ENCODE results near the gene EIF2A. TPM values are rescaled to one million over a fixed set of nuclear protein-coding genes. Genes with fewer than 3 reads are reported as not detected.

EIF2A gene
- total RNA-seq, 2 donors from 2014 or later, result 77.2 to 81.9 TPM

DNA sequence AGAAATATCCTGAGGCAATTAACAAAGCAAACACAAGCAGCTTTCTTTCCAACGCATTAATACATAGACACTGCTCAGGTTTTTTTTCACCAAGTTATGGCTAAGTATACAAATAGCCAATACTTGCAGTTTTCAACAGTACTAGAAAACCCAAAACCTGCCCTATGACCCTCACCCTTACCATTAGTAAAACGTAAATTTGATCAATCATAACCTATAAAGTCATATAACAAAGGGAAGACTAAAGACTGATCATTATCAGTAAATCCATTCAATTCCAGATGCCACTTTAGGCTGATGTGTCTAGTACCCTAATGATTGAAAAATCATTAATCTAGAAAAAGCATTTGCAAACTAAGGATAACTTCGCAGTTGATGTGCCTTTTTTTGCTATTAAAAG, 3.5 kb upstream of the EIF2A start:
- H3K9me3 ChIP-seq, result no peaks in the 10 kb centered on the region
- intact Hi-C loops (cut with DNase I), result loop anchor here (10.0 kb wide), 1 partner anchor 162 kb away; the partner anchor contains the start of gene ERICH6

DNA sequence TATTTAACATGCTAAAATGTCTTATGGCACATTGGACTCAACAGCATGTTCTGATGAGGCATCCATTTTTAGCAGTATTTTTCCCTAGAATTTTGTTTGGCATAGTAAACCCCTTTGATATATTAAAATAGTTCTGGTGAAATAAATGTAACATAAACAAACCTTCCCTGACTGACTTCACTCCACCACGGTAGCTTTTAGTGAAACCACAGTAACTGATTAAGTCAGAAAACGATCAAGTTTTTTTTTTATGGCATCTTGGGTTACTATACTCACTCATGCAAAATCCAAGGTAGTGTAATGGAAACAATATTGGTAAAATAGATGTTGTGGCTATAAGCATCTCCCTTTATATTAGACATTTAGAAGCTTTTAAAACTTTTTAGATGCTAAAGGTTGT, 3.1 kb upstream of the EIF2A start:
- H3K9ac ChIP-seq (ENCODE audit: low read depth in 2 of 2, low read length in 2 of 2), result no peak overlapping the region
- intact Hi-C loops (cut with DNase I), result loop anchor here (10.0 kb wide), 1 partner anchor 161 kb away; the partner anchor contains the start of gene ERICH6
- no peak for DNase-seq
- no peaks in the 10 kb centered on the region for H3K27me3 ChIP-seq
- no peak overlapping the region for H3K4me3 ChIP-seq
- no peaks in the 10 kb centered on the region for H3K36me3 ChIP-seq
- no peaks in the 10 kb centered on the region for H3K4me1 ChIP-seq
- TF ChIP-seq, protein P1, sequence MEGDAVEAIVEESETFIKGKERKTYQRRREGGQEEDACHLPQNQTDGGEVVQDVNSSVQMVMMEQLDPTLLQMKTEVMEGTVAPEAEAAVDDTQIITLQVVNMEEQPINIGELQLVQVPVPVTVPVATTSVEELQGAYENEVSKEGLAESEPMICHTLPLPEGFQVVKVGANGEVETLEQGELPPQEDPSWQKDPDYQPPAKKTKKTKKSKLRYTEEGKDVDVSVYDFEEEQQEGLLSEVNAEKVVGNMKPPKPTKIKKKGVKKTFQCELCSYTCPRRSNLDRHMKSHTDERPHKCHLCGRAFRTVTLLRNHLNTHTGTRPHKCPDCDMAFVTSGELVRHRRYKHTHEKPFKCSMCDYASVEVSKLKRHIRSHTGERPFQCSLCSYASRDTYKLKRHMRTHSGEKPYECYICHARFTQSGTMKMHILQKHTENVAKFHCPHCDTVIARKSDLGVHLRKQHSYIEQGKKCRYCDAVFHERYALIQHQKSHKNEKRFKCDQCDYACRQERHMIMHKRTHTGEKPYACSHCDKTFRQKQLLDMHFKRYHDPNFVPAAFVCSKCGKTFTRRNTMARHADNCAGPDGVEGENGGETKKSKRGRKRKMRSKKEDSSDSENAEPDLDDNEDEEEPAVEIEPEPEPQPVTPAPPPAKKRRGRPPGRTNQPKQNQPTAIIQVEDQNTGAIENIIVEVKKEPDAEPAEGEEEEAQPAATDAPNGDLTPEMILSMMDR (IDR thresholded peaks at IDR 0.05), result no peak
- H3K9me3 ChIP-seq, result no peaks in the 10 kb centered on the region
- no peak overlapping the region for H3K27ac ChIP-seq

More for the DNA sequence above, 3.5 kb upstream of the EIF2A start:
- Histone ChIP-seq H3K27me3 (no peaks in the 10 kb centered on the region), H3K9ac (ENCODE audit: low read depth in 2 of 2, low read length in 2 of 2) (no peak overlapping the region), H3K36me3 (no peaks in the 10 kb centered on the region), H3K4me3 (no peak overlapping the region), H3K27ac (no peak overlapping the region), H3K4me1 (no peaks in the 10 kb centered on the region)
- DNase-seq, result no peak
- TF ChIP-seq, protein P1 (IDR thresholded peaks at IDR 0.05), result no peak

DNA sequence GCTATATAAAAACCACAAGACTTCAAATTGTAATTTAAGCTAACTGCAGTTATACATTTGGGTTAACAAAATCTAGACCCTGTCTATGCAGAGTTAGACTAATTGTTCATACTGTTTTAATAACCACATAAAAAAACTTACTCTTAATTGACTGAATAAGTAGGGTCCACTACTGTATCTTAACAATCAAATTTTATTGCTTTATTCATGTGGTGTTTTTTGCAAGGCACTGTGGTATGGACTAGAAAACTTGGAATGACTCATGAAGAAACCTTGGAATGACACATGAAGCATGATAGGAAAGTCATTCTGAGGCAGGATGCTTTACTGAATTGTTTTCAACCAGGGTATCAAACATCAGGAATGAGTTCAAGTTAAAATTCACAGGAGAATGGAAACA, 2.5 kb upstream of the EIF2A start:
- H3K4me1 ChIP-seq, result no peaks in the 10 kb centered on the region
- no peak overlapping the region for H3K27ac ChIP-seq
- intact Hi-C loops (cut with DNase I), result loop anchor here (10.0 kb wide), 1 partner anchor 161 kb away; the partner anchor contains the start of gene ERICH6

DNA sequence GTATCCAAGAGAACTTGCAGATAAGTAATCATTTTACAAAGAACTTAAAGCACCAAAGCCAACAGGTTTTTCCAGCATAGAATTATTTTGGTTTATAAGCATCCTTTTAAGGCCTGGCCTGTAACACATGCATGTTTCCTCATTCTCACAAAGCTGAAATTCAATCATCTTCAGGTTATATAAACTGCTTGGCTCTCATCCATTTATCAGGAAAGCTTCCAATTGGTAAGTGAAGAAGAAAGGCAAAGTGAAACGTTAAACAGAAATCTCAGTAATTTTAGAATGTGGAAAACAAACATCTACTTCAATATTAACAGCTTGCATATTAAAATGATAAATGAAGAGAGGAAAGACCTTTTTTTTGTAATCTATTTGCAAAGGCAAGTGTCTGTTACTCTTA, 1.9 kb upstream of the EIF2A start:
- Histone ChIP-seq H3K9me3 (no peaks in the 10 kb centered on the region), H3K4me3 (peak overlapping the region; percentile 87), H3K27ac (no peak overlapping the region), H3K27me3 (no peaks in the 10 kb centered on the region), H3K4me1 (no peaks in the 10 kb centered on the region), H3K36me3 (no peaks in the 10 kb centered on the region), H3K9ac (ENCODE audit: low read depth in 2 of 2, low read length in 2 of 2) (peak overlapping the region in 1 of 2 donors; percentile 97)
- DNase-seq, result no peak
- TF ChIP-seq, protein P1 (IDR thresholded peaks at IDR 0.05), result no peak
- intact Hi-C loops (cut with DNase I), result loop anchor here (10.0 kb wide), 1 partner anchor 160 kb away; the partner anchor contains the start of gene ERICH6

More for the DNA sequence above, 2.5 kb upstream of the EIF2A start:
- Histone ChIP-seq H3K9me3 (no peaks in the 10 kb centered on the region), H3K27me3 (no peaks in the 10 kb centered on the region), H3K9ac (ENCODE audit: low read depth in 2 of 2, low read length in 2 of 2) (no peak overlapping the region), H3K36me3 (no peaks in the 10 kb centered on the region), H3K4me3 (no peak overlapping the region)
- DNase-seq, result no peak
- TF ChIP-seq, protein P1 (IDR thresholded peaks at IDR 0.05), result no peak

DNA sequence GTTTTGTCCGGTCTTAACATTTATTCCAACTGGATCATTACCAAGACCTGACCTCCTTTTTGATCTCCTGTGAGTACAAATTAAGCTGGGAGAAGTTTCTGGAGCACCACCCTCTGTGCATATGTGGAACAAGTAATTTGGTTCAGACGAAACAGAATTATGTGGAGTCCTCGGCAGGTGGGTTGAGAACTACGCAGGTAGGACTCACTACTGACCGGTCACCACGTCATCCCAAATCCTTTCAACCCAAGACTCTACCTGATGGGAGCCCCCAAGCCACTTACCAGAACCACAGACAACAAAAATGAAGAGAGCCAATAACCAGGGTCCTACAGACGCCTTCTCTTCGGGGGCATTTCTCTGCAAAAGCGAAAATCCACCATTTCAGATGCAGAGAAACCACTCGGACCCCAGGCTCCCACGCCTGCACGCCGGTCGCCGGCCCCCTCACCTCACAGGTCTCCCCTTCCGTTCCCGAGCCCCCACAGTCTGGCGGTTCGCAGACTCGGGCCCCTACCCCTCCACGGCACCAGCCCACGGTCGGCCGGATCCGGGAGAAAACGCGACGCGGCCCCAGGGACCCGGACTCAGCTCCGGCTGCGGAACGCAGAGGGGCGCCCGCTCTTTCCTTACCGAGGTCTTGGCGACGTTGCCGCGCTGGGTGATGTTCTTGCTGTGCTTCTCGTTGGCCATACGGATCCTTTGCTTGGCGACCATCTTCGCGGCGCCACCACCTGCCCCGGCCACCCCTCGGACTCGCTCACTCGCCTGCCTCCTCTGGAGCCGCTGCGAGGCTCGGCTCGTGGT, 965 bp upstream of the EIF2A start:
- Histone ChIP-seq H3K9me3 (no peaks in the 10 kb centered on the region), H3K4me1 (no peaks in the 10 kb centered on the region), H3K9ac (ENCODE audit: low read depth in 2 of 2, low read length in 2 of 2) (peak overlapping the region; percentile 87 to 97), H3K27ac (peak overlapping the region; percentile 99), H3K27me3 (no peaks in the 10 kb centered on the region), H3K36me3 (no peaks in the 10 kb centered on the region), H3K4me3 (peak overlapping the region; percentile 87)
- intact Hi-C loops (cut with DNase I), result loop anchor here (10.0 kb wide), 1 partner anchor 159 kb away; the partner anchor contains the start of gene ERICH6
- TF ChIP-seq, protein P1 (IDR thresholded peaks at IDR 0.05), result no peak
- DNase-seq, result peak; percentile 56
